HEK293 (cell line): ENCODE data around the gene CDH12.

Experiments used
- CTCF ChIA-PET: fragments of 350-600 bp; formaldehyde crosslinking; extraction: SDS; loops from one replicate; lab custom pipeline; 2021; ENCODE audit warnings: antibody characterized with exemption; lab: Yijun Ruan, JAX
- POLR2A ChIA-PET: fragments of 300-600 bp; formaldehyde crosslinking; extraction: SDS; loops from one replicate; lab custom pipeline; 2020; ENCODE audit warnings: antibody characterized with exemption, inconsistent platforms; lab: Yijun Ruan, JAX
- H3K27ac ChIP-seq: fragments of 200-500 bp; sonication (Bioruptor generic); 2 replicates; pipeline ENCODE4 v1.5.1; 2014; ENCODE audit warnings: low read depth, low read length, control low read depth, inconsistent platforms; ENCODE audit errors: extremely low read depth
- H3K36me3 ChIP-seq, 2 experiments: fragments of 200-500 bp in 1 of 2; sonication (Bioruptor generic) in 1 of 2; 1 replicate in 1 of 2; 2 replicates in 1 of 2; pipeline ENCODE4 v1.5.1; 2014 to 2017; ENCODE audit warnings: inconsistent platforms in 2 of 2, low read length in 2 of 2; ENCODE audit not compliant: control insufficient read depth in 2 of 2, insufficient read depth in 1 of 2
- H3K4me1 ChIP-seq: fragments of 200-500 bp; sonication (Bioruptor generic); 2 replicates; pipeline ENCODE4 v1.5.1; 2014; ENCODE audit warnings: mild to moderate bottlenecking, low read length, inconsistent platforms; ENCODE audit not compliant: control insufficient read depth, insufficient read depth
- H3K4me3 ChIP-seq: 2 replicates; pipeline ENCODE4 v1.5.1; 2011; ENCODE audit warnings: low read depth, mild to moderate bottlenecking, control low read depth, low read length, moderate library complexity
- H3K9me3 ChIP-seq: fragments of 200-500 bp; sonication (Bioruptor generic); 2 replicates; pipeline ENCODE4 v1.5.1; 2014; ENCODE audit warnings: low read depth, low read length, inconsistent platforms; ENCODE audit not compliant: control insufficient read depth, insufficient read depth
- KLF1 ChIP-seq: fragments of 450-650 bp; formaldehyde crosslinking; IDR thresholded peaks from 2 replicates; pipeline ENCODE4 v1.5.1; 2016; ENCODE audit warnings: missing biosample characterization, missing genetic modification characterization
- YY2 ChIP-seq: fragments of 450-650 bp; formaldehyde crosslinking; IDR thresholded peaks from 2 replicates; pipeline ENCODE4 v1.5.1; 2016; ENCODE audit warnings: missing biosample characterization, missing genetic modification characterization
- ZBTB48 ChIP-seq: fragments of 450-650 bp; formaldehyde crosslinking; IDR thresholded peaks from 2 replicates; pipeline ENCODE4 v1.5.1; 2016; ENCODE audit warnings: missing biosample characterization, missing genetic modification characterization
- ZBTB7A ChIP-seq: fragments of 450-650 bp; formaldehyde crosslinking; IDR thresholded peaks from 2 replicates; pipeline ENCODE4 v1.5.1; 2016; ENCODE audit warnings: low read depth, missing biosample characterization, missing genetic modification characterization
- ZNF10 ChIP-seq: fragments of 450-650 bp; formaldehyde crosslinking; IDR thresholded peaks from 2 replicates; pipeline ENCODE4 v1.5.1; 2017; ENCODE audit warnings: missing biosample characterization, missing genetic modification characterization
- ZNF16 ChIP-seq: fragments of 450-650 bp; formaldehyde crosslinking; IDR thresholded peaks from 2 replicates; pipeline ENCODE4 v1.5.1; 2016; ENCODE audit warnings: low read depth, missing biosample characterization, missing genetic modification characterization
- ZNF174 ChIP-seq: fragments of 450-650 bp; formaldehyde crosslinking; IDR thresholded peaks from 2 replicates; pipeline ENCODE4 v1.5.0; 2017; ENCODE audit warnings: missing biosample characterization, mild to moderate bottlenecking, missing genetic modification characterization
- ZNF248 ChIP-seq: fragments of 450-650 bp; formaldehyde crosslinking; IDR thresholded peaks from 2 replicates; pipeline ENCODE4 v1.5.1; 2017; ENCODE audit warnings: missing biosample characterization, missing genetic modification characterization
- ZNF510 ChIP-seq: fragments of 450-650 bp; formaldehyde crosslinking; IDR thresholded peaks from 2 replicates; pipeline ENCODE4 v1.5.1; 2018; ENCODE audit warnings: mild to moderate bottlenecking, missing genetic modification characterization, missing biosample characterization; ENCODE audit not compliant: insufficient replicate concordance
- ZNF530 ChIP-seq: fragments of 450-650 bp; formaldehyde crosslinking; IDR thresholded peaks from 2 replicates; pipeline ENCODE4 v1.5.1; 2016; ENCODE audit warnings: low read depth, missing biosample characterization, missing genetic modification characterization
- ZNF544 ChIP-seq: fragments of 450-650 bp; formaldehyde crosslinking; IDR thresholded peaks from 2 replicates; pipeline ENCODE4 v1.5.0; 2017; ENCODE audit warnings: missing biosample characterization, missing genetic modification characterization
- ZNF621 ChIP-seq: fragments of 450-650 bp; formaldehyde crosslinking; IDR thresholded peaks from 2 replicates; pipeline ENCODE4 v1.5.1; 2017; ENCODE audit warnings: missing biosample characterization, missing genetic modification characterization
- ZNF623 ChIP-seq: fragments of 450-650 bp; formaldehyde crosslinking; IDR thresholded peaks from 2 replicates; pipeline ENCODE4 v1.5.1; 2016; ENCODE audit warnings: missing biosample characterization, missing genetic modification characterization
- ZNF624 ChIP-seq: fragments of 450-650 bp; formaldehyde crosslinking; IDR thresholded peaks from 2 replicates; pipeline ENCODE4 v1.5.1; 2017; ENCODE audit warnings: missing biosample characterization, missing genetic modification characterization
- ZNF670 ChIP-seq: fragments of 450-650 bp; formaldehyde crosslinking; IDR thresholded peaks from 2 replicates; pipeline ENCODE4 v1.5.1; 2016; ENCODE audit warnings: missing biosample characterization, missing genetic modification characterization, low read depth
- ZNF768 ChIP-seq: fragments of 450-650 bp; formaldehyde crosslinking; IDR thresholded peaks from 2 replicates; pipeline ENCODE4 v1.5.1; 2018; ENCODE audit warnings: missing biosample characterization, mild to moderate bottlenecking, missing genetic modification characterization
- ZNF830 ChIP-seq: fragments of 450-650 bp; IDR thresholded peaks from 2 replicates; pipeline ENCODE4 v1.5.0; 2018; ENCODE audit warnings: missing biosample characterization, missing genetic modification characterization, low read depth, mild to moderate bottlenecking, moderate library complexity
- ZSCAN16 ChIP-seq: fragments of 450-650 bp; formaldehyde crosslinking; IDR thresholded peaks from 2 replicates; pipeline ENCODE4 v1.5.1; 2016; ENCODE audit warnings: missing biosample characterization, missing genetic modification characterization
- TF ChIP-seq, protein P1 (sequence below): fragments of 450-650 bp; formaldehyde crosslinking; IDR thresholded peaks from 2 replicates; pipeline ENCODE4 v1.5.1; 2016; ENCODE audit warnings: missing biosample characterization, missing genetic modification characterization
- TF ChIP-seq, protein P2 (sequence below): fragments of 450-650 bp; formaldehyde crosslinking; IDR thresholded peaks from 2 replicates; pipeline ENCODE4 v1.5.1; 2017; ENCODE audit warnings: missing biosample characterization, missing genetic modification characterization
- TF ChIP-seq, protein P3 (sequence below): fragments of 450-650 bp; formaldehyde crosslinking; conservative IDR thresholded peaks from 2 replicates; pipeline ENCODE4 v1.5.1; 2016; ENCODE audit warnings: low read depth, missing biosample characterization, missing genetic modification characterization
- TF ChIP-seq, protein P4 (sequence below): fragments of 450-650 bp; formaldehyde crosslinking; IDR thresholded peaks from 2 replicates; pipeline ENCODE4 v1.5.1; 2016; ENCODE audit warnings: missing biosample characterization, missing genetic modification characterization

Gene CDH12

DNA sequence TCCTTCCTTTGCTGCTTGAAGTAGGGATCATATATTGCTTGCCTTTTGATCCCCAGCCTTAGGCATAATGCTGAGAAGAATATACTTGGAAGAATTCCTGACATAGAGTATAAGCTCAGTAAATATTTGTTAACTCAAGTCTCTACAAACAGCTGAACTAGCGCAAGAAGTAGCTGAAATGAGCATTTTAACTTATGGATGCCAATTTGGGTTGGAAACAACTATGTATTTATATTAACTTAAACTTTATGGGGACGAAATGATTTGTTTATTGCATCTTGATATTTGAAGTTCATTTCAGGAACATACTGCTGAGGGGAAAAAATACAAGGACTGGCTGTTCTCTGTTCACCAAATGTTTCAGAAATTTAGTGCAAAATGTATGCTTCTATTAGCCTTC, 258.7 kb downstream of the CDH12 start:
- Histone ChIP-seq H3K4me3 (no peak overlapping the region), H3K4me1 (no peaks in the 10 kb centered on the region), H3K36me3 (no peaks in the 10 kb centered on the region), H3K27ac (no peak overlapping the region), H3K9me3 (no peaks in the 10 kb centered on the region)
- CTCF ChIA-PET, result interaction anchor here (0.7 kb wide), 1 partner anchor 31 kb away, joined by 3 read pairs; no protein-coding TSS in a partner anchor
- TF ChIP-seq, protein P1, sequence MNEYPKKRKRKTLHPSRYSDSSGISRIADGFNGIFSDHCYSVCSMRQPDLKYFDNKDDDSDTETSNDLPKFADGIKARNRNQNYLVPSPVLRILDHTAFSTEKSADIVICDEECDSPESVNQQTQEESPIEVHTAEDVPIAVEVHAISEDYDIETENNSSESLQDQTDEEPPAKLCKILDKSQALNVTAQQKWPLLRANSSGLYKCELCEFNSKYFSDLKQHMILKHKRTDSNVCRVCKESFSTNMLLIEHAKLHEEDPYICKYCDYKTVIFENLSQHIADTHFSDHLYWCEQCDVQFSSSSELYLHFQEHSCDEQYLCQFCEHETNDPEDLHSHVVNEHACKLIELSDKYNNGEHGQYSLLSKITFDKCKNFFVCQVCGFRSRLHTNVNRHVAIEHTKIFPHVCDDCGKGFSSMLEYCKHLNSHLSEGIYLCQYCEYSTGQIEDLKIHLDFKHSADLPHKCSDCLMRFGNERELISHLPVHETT (tag by site-specific recombination), result no peak
- TF ChIP-seq, protein P2, sequence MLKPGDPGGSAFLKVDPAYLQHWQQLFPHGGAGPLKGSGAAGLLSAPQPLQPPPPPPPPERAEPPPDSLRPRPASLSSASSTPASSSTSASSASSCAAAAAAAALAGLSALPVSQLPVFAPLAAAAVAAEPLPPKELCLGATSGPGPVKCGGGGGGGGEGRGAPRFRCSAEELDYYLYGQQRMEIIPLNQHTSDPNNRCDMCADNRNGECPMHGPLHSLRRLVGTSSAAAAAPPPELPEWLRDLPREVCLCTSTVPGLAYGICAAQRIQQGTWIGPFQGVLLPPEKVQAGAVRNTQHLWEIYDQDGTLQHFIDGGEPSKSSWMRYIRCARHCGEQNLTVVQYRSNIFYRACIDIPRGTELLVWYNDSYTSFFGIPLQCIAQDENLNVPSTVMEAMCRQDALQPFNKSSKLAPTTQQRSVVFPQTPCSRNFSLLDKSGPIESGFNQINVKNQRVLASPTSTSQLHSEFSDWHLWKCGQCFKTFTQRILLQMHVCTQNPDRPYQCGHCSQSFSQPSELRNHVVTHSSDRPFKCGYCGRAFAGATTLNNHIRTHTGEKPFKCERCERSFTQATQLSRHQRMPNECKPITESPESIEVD, result no peak
- no peak for TF ChIP-seq KLF1
- no peak for TF ChIP-seq ZNF624 (tag by site-specific recombination)
- no peak for TF ChIP-seq ZNF174 (tag by site-specific recombination)
- no peak for TF ChIP-seq ZNF530
- no peak for TF ChIP-seq ZNF248 (tag by site-specific recombination)
- TF ChIP-seq, protein P3, sequence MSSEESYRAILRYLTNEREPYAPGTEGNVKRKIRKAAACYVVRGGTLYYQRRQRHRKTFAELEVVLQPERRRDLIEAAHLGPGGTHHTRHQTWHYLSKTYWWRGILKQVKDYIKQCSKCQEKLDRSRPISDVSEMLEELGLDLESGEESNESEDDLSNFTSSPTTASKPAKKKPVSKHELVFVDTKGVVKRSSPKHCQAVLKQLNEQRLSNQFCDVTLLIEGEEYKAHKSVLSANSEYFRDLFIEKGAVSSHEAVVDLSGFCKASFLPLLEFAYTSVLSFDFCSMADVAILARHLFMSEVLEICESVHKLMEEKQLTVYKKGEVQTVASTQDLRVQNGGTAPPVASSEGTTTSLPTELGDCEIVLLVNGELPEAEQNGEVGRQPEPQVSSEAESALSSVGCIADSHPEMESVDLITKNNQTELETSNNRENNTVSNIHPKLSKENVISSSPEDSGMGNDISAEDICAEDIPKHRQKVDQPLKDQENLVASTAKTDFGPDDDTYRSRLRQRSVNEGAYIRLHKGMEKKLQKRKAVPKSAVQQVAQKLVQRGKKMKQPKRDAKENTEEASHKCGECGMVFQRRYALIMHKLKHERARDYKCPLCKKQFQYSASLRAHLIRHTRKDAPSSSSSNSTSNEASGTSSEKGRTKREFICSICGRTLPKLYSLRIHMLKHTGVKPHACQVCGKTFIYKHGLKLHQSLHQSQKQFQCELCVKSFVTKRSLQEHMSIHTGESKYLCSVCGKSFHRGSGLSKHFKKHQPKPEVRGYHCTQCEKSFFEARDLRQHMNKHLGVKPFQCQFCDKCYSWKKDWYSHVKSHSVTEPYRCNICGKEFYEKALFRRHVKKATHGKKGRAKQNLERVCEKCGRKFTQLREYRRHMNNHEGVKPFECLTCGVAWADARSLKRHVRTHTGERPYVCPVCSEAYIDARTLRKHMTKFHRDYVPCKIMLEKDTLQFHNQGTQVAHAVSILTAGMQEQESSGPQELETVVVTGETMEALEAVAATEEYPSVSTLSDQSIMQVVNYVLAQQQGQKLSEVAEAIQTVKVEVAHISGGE (tag by site-specific recombination), result no peak
- no peak for TF ChIP-seq ZNF544 (tag by site-specific recombination)
- TF ChIP-seq ZNF768 (tag by site-specific recombination), result no peak
- no peak for TF ChIP-seq ZBTB7A (tag by site-specific recombination)
- TF ChIP-seq ZNF510, result no peak
- POLR2A ChIA-PET, result no interaction called here

DNA sequence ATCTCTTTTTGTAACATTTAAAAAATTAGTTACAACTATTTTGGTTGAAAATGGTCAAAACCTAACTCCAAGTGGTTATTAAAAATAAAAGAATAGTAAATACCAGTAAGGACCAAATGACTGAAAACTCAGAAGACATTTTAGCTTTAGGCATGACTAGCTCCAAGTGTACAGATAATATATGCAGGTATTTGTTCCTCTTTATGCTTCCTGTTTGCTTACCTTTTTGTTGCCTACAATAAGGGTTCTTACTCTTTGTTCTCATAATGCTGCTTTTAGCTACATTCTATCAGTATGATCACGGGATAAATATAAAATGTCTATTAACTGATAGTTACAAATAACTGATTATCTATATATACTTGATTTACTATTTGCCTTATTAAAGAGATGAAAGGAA, 259.6 kb downstream of the CDH12 start:
- ChIA-PET CTCF (no interaction called here), POLR2A (no interaction called here)
- Histone ChIP-seq H3K9me3 (no peaks in the 10 kb centered on the region), H3K36me3 (no peaks in the 10 kb centered on the region), H3K27ac (no peak overlapping the region), H3K4me3 (no peak overlapping the region), H3K4me1 (no peaks in the 10 kb centered on the region)
- TF ChIP-seq ZNF621 (tag by site-specific recombination) (no peak), ZNF623 (no peak), ZNF10 (tag by site-specific recombination) (no peak), ZBTB48 (tag by site-specific recombination) (no peak), ZNF830 (tag by site-specific recombination) (no peak), YY2 (tag by site-specific recombination) (no peak), ZNF670 (tag by site-specific recombination) (no peak), ZNF16 (tag by site-specific recombination) (no peak), ZSCAN16 (tag by site-specific recombination) (no peak)
- TF ChIP-seq, protein P4, sequence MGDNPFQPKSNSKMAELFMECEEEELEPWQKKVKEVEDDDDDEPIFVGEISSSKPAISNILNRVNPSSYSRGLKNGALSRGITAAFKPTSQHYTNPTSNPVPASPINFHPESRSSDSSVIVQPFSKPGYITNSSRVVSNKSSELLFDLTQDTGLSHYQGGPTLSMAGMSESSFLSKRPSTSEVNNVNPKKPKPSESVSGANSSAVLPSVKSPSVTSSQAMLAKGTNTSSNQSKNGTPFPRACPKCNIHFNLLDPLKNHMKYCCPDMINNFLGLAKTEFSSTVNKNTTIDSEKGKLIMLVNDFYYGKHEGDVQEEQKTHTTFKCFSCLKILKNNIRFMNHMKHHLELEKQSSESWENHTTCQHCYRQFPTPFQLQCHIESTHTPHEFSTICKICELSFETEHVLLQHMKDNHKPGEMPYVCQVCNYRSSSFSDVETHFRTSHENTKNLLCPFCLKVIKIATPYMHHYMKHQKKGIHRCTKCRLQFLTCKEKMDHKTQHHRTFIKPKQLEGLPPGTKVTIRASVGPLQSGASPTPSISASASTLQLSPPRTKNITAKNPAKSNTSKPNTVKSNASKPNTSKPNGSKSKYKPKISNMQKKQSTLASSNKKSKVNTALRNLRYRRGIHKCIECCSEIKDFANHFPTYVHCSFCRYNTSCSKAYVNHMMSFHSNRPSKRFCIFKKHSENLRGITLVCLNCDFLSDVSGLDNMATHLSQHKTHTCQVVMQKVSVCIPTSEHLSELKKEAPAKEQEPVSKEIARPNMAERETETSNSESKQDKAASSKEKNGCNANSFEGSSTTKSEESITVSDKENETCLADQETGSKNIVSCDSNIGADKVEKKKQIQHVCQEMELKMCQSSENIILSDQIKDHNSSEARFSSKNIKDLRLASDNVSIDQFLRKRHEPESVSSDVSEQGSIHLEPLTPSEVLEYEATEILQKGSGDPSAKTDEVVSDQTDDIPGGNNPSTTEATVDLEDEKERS (tag by site-specific recombination), result no peak
